AG08395 (cell line): Measurements from ENCODE around the gene CRYBA2.

Experiments used
- DNase-seq: peaks from one replicate; pipeline ENCODE4 v3.0.0; 2012; ENCODE audit warnings: mixed read lengths, low spot score

Gene CRYBA2

DNA sequence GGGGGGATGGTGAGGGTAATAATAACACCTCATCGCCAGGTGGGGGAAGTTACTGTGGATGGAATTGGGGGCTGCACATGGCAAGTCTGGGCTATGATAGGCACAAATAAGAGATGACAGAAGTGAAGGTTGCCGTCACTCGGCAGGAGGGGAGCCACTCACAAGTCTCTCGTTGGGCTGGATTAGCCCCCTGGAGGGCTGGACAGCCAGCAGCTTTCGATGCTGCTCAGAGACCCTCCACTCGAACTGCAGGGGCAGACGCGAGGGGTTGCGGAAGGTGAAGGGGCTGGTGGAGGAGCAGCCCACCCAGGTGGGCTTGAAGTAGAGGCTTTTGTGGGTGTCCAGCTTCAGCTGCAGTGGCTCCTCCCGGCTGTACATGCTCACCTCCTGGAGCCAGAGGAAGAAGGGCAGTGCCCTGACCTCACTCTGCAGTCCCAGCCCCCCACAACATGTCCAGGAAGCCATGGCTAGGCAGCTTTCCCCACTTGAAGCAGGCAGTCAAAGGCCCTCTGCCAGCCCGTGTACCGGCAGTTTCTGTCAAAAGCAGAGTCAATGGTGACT, 29.9 kb upstream of the CRYBA2 start:
- DNase-seq = no peak

DNA sequence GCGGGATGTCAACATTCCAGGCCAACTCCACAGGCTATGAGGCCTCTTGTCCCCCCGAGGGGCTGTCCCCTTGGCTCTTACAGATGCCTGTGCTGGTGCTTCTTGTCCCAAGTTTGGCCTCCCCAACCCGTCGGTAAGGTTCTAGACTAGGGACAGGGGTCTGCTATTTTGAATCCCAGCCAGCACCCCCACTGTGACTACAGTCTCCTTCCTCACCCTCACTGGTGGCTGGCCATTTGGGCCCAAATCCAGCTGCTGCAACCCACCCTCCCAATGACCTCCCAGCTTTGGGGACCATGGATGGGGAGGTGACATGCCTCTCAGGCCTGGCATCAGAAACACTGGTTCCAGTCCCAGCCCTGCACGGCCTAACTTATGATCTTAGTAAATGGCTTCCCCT, 29.4 kb upstream of the CRYBA2 start:
- no peak for DNase-seq

- no peak for DNase-seq
Measured at GRCh38 chr2:219022041-219022440, 28.8 kb upstream of the CRYBA2 start.

GRCh38 chr2:219021591-219021990, 28.4 kb upstream of the CRYBA2 start:
- no peak for DNase-seq

GRCh38 chr2:219020604-219021365, 27.6 kb upstream of the CRYBA2 start:
- DNase-seq = no peak

- no peak for DNase-seq
Measured at GRCh38 chr2:219019436-219019835, 26.2 kb upstream of the CRYBA2 start.

- DNase-seq = no peak
Measured at GRCh38 chr2:219018726-219019125, 25.5 kb upstream of the CRYBA2 start.

DNA sequence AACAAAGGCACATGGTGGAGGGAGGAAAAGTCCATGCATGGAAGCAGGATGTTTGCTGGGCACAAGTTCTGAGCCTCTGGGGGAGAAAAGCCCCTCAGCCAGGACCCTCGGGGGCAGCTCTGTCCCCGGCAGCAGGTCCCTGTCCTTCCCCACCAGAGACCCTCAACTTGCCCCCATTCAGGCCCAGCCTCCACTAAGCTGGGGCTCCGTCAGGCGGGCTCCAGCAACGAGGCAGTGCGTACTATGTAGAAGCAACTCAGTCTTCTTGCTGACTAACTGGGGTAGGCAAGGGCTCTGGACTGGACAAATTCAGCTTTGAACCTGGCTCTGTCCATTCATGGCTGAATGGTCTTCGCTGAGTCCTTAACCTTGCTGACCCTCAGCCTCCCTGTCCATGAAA, 25.1 kb upstream of the CRYBA2 start:
- no peak for DNase-seq

DNA sequence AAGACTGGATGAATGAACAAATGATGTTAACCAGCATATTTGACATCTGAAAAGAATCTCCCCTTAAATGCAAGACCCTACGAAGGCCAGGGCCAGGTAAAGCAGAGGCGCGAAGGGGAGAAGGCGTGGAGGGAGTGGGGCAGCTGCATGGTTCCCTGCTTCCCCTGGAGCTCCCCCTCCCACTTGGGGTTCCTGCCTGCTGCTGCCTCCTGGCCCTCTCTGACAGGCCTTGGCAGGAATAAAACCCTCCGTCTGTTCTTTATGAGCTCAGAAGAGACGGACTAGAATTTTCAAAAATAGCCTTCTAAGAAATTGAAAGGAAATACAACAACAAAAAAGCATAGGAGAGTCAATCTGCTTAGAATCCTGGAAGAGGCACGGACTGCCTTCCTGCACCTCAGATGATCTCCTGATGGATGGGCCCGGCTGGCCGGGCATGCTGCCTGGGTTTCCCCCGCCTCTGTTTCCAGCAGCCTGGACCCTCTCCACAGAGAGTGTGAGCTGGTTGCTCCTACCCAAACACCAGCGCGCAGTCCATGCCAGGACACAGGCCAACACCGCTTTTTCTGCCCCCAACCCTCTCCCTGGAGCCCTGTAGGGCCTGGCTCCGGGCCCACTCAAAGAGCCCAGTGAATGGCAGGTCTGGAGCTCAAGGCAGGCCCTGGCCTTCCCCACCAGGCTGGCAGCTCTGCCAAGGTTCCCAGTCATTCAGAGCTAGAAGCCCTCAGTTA, 24.1 kb upstream of the CRYBA2 start:
- no peak for DNase-seq

DNA sequence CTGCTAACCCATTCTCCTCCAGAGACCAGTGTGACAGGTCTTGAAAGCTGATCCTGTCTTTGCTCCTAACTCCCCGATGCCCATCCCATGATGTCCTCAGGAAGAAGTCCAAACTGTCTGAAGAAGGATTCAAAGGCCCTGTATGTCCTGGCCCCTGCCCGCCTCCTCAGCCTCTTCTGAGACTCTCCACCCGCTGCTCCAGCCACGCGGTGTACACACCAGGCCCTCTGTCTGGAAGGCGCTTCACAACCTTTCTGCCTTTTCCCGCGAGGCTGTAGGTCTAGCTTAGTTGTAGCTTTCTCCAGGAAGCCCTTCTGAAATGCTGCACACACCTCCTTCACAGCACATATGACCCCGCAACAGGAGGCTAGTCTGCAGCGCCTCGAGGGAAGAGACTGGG, 23.5 kb upstream of the CRYBA2 start:
- no peak for DNase-seq

DNA sequence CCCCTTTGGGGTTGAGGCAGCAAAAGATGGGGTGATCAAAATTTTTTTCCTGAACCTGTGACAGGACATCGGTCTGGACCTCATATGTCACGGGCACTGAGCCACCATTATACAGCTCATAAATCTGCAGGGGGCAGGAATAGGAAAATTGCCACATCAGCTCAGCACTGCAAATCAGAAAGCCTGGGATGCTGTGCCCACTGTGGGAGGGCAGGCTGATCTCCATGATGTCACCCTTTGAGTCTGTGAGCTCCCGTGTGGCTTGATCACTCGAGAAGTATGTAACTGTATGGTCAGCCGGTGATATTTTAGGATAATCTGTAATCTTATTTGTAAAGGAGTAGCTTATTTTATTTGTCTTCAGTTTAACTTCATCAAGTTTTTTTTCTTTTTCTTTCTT, 17.7 kb upstream of the CRYBA2 start:
- no peak for DNase-seq

DNA sequence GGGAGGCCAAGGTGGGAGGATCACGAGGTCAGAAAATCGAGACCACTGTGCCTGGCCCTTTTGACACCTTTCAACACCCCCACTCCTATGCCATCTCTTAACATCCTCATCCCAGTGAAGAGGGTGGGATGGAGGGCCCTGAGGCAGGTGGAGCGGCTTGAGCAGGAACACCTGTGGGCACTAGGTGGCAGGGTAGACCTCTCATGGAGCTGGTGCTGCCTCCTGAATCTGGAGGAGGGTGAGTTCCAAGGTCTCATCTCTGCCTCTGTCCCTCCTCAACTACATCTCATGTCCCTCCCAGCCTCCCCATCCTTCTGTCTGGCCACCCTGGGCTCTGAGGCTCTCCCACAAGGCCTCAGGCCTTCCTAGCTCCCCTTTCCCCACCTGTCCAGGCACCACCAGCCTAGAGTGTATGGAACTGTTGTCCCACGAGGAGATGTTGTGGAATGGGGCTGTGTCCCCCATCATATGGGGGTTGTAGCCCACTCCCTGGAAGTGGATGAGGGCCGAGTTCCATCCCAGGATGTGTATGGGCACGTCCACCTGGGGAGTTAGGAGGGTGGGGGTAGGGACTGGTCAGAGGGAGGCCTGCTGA, 17.0 kb upstream of the CRYBA2 start:
- DNase-seq = no peak

- DNase-seq = no peak
Measured at GRCh38 chr2:219009294-219009693, 16.1 kb upstream of the CRYBA2 start.

DNA sequence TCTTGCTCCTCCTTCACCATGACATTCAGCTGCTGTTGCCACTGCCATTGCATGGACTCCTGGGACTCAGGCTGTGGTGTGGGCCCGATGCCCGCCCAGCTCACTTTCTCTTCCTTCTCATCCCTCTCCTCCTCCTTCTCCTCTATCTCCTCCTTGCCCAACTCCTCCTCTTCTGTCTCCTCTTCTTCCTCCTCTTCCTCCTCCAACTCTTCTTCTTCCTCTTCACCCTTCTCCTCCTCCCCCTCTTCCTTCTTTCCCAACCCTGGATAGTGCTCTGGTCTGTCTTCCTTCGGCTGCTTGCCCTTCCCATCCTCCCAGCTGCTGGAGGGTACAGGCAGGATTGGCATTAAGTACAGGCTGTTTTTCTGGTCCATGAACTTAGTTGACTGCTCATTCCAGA, 10.8 kb upstream of the CRYBA2 start:
- no peak for DNase-seq

DNA sequence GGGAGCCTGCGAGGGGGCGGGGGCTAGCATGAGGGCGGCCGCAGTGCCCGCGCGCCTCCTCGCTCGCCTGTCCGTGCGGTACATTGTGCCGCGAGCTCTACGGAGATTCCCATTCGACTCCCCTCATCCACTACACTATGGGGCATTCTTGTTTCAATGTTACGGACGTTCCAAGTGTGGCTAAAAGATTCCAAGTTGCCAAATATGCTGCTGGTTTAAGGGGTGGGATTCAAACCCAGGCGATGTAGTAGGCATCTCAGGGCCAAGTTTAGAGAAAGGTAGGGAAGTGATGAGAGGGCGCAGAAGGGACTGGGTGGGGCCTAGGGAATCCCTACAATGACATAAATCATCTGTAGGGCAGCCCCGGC, 10.0 kb upstream of the CRYBA2 start:
- no peak for DNase-seq

GRCh38 chr2:219002395-219003266, 9.4 kb upstream of the CRYBA2 start:
- DNase-seq = no peak

GRCh38 chr2:219001577-219002394, 8.6 kb upstream of the CRYBA2 start:
- DNase-seq = no peak

DNA sequence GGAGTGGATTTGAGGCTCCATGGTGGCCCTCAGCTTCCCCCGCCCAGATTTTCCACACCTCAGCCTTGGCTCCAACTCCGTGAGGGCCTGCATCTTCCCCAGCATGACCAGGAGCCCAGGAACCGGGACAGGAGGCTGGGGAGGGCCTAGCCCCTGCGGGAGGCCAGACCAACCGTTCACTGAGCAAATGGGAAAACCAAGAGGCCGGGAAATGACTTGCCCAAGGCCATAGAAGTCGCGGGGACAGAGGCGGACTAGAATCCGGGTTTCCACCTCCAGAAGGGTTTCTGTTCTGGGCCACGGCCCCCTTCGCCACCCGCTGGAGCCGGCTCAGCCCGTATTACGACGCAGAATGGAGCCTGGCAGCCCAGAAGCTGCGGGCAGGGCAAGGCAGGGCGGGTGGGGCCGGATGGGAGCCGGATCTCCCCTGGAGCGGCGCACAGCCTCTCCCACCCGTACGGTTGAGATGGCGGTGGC, 7.9 kb upstream of the CRYBA2 start:
- no peak for DNase-seq

- no peak for DNase-seq
Measured at GRCh38 chr2:219000569-219000960, 7.3 kb upstream of the CRYBA2 start.

GRCh38 chr2:218999881-219000568, 6.8 kb upstream of the CRYBA2 start:
- DNase-seq = no peak
